Measurements from ENCODE around the gene IL12RB2.
"Not testable (repeated sequence)": the region's sequence is repeated elsewhere in the genome, so short reads cannot be mapped to it uniquely, and the experiment has no call there.

IL12RB2 gene

DNA sequence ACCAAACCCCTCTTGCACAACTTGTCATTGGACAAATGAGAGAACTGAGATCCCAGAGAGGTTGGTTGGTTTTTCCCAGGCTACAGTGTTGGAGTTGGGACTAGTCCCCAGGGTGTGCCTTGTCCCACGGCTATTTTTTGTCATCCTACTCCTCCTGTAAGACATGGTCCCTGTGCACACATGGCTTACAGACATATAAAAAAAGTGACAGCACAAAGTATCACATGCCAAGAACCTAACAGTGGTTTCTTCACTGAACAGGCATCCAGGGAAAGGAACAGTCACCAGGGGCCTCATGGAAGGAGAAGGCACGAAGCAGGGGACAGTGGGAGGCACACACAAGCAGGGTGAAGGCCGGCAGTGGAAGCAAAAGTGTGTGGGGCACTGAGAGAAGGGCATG is 86.1 kb downstream of the IL12RB2 start:
- DNase-seq (ENCODE audit: low read depth in 2 of 2, low spot score in 1 of 2), result no peak

DNA sequence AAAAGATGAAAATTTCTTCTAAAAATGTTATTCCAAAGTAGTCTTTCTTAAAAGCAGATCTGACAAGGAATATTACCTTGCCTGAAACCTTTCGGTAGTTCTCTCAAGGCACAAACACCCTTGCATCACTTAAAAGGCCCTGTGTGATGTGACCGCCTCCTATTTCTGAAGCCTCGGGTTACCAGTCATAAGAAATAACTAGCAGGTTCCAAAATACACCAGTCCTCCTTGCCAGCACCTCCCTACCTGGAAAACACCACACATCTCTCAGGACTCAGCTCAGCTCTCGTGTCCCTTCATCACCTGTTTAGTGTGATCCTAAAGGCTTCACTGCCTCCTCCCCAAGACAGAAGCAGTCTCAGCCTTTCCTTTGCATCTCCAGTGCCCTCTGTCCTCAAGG is 86.9 kb downstream of the IL12RB2 start:
- DNase-seq (ENCODE audit: low read depth in 2 of 2, low spot score in 1 of 2), result no peak

DNA sequence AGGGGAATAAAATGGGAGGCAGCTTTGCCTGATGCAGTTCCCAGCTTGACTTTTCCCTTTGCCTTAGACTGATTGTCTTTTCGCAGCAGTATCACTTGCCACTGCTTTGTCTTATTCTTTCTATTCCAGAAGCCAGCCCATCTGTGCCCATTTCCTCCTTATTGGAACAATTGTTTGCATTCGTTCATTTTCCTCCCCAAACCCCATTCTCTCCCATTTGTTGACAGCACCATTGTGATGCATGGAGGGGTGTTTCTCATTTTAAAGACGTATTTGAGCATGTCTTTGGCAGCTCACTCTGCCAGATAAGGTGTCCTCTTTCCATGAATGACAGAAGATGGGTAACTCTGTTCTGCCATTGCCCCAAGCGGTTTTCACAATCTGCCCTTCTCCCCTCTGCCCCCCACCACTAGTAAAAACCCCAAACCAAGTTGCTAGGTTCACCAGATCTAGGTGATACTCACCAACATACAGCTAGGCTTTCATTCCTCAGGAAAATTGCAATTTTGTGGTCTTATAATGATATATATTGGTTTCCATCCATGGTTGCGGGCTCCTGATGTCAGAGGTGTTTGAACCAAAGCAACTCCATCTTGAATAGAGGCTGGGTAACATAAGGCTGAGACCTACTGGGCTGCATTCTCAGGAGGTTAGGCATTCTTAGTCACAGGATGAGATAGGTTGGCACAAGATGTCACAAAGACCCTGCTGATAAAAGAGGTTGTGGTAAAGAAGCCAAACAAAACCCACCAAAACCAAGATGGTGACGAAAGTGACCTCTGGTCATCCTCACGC is 91.7 kb downstream of the IL12RB2 start:
- no peak for DNase-seq (ENCODE audit: low read depth in 2 of 2, low spot score in 1 of 2)

DNA sequence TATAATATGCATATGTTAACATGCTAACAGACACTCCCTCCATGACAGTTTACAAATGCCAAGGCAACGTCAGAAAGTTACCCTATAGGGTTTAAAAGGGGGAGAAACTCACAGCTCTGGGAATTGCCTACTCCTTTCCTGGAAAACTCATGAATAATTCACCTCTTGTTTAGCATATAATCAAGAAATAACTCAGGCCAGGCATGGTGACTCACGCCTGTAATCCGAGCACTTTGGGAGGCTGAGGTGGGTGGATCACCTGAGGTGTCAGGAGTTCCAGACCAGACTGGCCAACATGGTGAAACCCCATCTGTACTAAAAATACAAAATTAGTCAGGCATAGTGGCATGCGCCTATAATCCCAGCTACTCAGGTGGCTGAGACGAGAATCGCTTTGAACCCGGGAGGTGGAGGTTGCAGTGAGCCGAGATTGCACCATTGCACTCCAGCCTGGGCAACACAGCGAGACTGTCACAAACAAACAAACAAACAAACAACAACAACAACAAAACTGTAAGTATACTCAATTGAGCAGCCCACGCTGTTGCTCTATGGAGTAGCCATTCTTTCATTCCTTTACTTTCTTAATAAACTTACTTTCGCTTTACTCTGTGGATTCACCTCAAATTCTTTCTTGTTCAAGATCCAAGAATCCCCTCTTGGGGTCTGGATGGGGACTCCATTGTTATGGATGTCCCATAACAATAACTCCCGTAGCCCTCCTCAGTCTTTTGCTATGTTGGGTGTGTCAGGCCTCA is 92.5 kb downstream of the IL12RB2 start:
- DNase-seq (ENCODE audit: low read depth in 2 of 2, low spot score in 1 of 2), result not testable (repeated sequence)

DNA sequence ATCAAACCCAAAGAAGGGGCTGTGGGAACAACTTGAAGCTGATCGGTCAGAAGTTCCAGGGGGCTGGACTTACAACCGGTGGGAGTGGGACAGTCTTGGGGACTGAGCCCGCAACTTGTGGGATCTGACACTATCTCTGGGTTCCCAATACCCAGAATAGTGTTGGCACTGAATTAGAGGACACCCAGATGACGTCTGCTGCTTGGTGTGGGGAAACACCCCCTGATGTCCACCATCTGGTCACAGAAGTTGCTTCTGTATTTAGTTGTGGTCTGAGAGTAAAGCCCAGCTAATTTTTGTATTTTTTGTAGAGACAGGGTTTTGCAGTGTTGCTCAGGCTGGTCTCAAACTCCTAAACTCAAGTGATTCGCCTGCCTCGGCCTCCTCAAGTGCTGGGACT is 93.8 kb downstream of the IL12RB2 start:
- DNase-seq (ENCODE audit: low read depth in 2 of 2, low spot score in 1 of 2), result no peak

DNA sequence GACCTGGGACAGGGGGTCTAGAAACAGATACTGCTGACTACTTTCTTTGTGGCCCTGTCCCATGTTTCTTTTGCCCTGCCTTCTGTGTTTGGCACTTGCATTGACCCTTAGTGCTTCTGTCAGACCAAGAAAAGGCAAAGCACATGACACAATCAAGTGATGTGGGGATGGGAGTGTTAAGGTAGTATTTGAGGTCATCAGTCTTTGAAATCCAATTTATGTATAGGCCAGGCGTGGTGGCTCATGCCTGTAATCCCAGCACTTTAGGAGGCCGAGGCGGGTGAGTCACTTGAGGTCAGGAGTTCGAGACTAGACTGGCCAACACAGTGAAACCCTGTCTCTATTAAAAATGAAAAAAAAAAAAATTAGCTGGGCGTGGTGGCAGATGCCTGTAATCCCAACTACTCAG is 96.5 kb downstream of the IL12RB2 start:
- DNase-seq (ENCODE audit: low read depth in 2 of 2, low spot score in 1 of 2), result no peak

DNA sequence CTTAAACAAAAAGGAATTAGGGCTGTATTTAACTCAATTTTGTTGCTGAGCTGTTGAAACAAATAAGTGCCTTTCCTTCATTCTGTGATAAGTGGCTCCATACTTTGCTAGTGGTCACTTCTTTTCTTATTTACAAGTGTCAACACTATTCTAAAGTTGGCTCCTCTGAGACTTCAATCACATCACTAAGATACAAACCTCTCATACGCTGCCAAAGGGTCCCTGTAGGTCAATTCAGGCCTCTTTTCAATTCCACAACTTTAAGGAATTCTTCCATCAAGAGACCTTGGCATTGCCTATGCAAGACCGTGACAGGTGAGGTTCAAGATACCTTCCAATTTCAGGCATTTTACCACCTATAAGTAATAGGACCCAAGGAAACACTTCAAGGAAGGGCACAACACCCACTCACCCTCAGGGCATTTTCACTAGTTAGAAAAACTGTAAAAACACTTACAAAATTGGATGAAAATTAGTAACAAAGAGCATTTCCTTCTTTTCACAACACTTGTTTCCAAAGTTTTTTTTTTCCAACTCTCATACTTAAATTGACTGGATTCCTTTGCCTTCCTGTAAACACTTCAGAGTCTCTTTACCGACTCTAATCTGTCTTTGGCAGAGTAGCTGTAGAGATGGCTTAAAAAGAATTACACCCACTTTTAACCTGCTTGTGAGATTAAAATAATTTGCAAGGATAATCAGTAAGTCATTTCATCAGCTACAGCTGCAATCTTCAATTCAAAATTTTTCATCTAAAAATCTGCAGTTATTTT is 98.0 kb downstream of the IL12RB2 start:
- DNase-seq (ENCODE audit: low read depth in 2 of 2, low spot score in 1 of 2), result no peak

DNA sequence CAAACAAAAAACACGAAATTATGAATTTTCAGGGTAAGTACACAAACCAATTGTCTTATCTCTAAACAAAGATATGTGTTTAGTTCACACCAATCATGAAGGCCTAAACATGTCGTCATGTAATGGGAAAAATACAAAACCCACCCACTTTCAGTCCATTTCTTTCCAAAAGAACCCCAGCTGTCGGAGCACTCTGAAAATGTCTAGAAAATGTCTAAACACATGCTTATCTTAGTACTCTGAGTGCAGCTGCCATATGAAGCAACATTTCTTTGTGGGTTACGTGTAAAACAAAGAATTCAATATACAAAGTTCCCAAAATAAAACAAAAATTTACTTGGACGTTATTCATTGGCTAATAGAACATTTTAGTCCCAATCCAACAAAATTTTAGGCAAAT is 99.8 kb downstream of the IL12RB2 start:
- no peak for DNase-seq (ENCODE audit: low read depth in 2 of 2, low spot score in 1 of 2)

DNA sequence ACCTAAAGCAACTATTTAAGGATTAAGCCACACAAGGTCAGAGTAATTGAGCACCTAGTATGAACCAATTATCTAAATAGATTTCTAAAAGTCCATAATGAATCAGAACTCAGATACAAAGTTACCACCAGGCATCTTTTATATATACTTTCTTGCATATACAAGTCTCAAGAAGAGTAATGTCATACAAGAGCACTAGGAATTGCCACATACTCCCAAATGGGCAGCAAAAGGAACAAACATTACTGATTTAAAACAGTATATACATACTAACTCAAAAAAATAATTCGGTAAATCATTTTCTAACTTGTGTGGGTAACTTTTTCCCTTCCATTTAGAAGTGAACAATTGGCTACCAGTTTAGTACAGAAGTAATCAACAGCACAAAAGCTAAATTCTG is 100.5 kb downstream of the IL12RB2 start:
- no peak for DNase-seq (ENCODE audit: low read depth in 2 of 2, low spot score in 1 of 2)

DNA sequence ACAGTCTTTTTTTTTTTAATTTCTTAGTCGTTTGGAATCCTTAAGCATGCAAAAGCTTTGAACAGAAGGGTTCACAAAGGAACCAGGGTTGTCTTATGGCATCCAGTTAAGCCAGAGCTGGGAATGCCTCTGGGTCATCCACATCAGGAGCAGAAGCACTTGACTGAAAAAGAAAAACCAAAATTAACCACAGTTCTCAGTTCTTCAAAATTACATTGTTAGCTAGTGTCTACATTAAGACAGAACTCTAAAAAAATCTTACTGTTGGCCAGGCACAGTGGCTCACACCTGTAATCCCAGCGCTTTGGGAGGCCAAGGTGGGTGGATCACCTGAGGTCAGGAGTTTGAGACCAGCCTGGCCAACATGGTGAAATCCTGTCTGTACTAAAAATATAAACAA is 105.4 kb downstream of the IL12RB2 start:
- not testable (repeated sequence) for DNase-seq (ENCODE audit: low read depth in 2 of 2, low spot score in 1 of 2)

DNA sequence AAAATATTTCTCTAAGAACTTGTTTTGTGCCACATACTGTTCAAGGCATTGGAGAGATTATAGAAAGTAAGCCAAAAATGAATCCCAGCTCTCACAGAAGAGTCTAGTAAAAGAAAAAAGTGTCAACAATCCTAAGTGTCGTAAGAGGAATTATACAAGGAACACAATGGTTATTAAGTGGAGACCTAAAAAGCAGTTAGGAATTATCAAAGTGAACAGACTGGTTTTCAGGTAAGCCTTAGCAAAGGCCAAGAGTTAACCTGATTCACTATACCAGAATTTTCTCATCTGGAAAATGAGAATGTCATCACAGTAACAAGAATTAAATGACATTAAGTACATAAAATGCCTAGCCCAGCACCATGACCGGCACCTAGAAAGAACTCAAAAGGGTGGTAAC is 106.9 kb downstream of the IL12RB2 start:
- DNase-seq (ENCODE audit: low read depth in 2 of 2, low spot score in 1 of 2), result no peak

DNA sequence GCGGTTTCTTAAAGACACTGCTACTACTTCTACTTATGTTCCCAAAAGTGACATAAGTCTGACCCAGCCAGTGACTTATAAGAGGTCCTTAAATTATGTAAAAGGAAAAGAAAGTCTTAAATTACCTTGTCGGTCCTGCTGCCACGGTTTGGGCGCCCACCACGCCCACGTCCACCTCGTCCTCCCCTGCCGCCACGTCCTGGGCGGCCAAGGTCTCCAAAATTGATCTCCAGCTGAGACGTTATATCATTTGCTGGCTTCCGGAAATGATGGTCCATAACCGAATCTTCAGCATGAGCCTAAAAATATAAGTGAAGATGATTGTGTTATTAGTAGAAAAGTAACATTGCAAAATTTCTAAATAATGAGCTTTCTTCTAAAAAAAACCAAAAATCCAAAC is 107.4 kb downstream of the IL12RB2 start:
- DNase-seq (ENCODE audit: low read depth in 2 of 2, low spot score in 1 of 2), result no peak

DNA sequence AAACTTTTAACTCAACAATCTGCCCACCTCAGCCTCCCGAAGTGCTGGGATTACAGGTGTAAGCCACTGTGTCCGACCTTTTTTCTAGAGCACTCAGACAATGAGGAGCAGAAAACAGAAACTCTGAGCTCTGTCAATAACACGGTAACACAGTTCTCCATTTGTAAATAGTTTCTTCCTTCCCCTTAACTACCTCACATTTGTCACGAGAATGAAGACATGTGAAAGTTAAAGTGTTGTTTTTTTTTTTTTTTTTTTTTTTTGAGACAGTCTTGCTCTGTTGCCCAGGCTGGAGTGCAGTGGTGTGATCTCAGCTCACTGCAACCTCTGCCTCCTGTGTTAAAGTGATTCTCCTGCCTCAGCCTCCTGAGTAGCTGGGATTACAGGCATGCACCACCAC is 110.1 kb downstream of the IL12RB2 start:
- not testable (repeated sequence) for DNase-seq (ENCODE audit: low read depth in 2 of 2, low spot score in 1 of 2)

DNA sequence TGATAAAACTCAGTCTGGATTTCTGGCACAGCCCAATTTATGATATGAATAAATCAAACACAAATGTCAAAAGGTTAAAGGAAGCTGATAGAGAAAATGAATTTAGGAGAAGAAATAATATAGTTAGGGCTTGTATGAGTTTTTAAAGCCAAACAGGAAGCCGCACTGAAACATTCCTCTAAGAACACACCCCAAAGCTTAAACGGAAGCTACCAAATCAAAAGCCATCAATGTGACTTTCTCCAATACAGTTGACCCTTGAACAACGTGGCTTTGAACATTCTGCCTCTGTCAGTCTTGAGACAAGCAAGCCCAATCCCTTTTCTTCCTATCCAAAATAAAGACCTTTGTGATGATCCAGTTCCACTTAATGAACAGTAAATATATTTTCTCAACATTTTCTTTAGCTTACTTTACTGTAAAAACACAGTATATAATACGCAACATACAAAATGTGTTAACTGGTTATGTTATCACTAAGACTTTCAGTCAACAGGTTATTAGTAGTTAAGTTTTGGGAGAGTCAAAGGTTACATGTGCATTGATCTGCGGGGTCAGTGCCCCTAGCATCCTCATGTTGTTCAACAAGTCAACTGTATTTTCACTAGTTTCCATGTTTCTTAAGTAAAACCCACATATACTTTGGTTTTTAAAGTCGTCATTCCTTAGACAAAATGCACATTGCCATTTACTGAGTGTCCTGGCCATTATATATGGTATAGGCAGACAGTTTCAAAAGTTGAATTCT is 111.3 kb downstream of the IL12RB2 start:
- no peak for DNase-seq (ENCODE audit: low read depth in 2 of 2, low spot score in 1 of 2)

DNA sequence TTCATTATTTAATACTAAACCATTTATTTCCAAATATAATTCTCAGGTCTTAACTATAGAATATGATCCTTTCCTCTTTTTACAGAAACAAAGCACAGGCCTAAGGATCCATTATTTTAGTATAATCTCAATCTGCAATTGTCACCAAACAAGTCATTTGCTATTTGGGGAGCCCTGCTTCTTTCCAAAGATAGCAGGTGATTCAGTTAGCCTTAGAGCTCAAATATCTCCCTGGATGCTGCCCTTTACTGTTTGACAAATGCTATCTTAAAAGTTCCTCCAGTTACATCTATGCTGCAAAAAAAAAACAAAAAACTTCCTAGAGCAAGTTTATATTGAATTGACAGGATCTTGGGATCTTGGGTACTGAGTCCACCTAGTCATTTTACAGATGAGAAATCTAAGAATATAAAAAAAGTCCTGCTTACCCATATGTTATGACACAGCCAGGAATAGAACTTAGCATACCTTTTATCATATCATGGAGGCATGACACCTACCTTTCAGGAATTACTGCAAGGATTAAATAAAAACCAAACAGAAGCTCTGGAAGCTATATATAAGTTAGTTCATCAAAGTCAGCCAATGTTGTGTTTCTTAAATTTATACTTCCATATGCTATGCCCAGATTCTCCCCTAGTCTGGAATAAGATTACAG is 113.3 kb downstream of the IL12RB2 start:
- DNase-seq (ENCODE audit: low read depth in 2 of 2, low spot score in 1 of 2), result no peak

DNA sequence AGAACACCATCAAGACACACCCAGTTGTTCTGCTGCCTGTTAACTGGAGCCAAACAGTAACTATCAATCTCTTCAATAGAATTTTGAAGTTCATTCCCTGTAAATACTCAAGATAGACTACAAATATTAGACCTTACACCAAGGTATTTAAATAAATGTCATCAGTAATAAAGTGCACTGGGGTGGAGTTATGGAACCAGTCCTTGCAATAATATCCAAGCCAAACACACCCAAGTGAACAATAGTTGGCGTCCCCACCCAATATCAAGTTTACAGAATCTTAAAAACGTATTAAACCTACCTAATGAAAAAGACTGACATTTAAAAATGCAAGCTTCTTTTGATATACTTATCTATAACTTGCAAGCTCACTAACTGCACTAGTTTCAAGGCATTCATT is 119.8 kb downstream of the IL12RB2 start:
- no peak for DNase-seq (ENCODE audit: low read depth in 2 of 2, low spot score in 1 of 2)

DNA sequence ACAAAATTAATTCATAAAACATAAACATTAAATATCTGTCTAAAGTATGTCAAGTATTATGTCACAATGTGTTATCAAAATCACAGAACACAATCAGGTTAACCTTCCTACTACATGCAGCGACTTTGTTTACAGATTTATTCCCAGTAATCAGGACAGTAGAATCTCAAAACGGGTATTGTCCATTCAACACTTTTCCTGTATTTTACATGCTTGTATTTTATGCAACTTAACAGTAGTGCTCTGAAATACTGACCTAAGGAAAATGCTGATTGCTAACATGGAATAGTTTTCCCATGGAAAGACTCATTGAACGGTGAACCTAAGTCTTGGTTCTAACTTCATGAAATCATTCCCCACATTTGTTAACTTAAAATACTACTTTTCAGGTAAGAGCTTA is 120.3 kb downstream of the IL12RB2 start:
- DNase-seq (ENCODE audit: low read depth in 2 of 2, low spot score in 1 of 2), result no peak

DNA sequence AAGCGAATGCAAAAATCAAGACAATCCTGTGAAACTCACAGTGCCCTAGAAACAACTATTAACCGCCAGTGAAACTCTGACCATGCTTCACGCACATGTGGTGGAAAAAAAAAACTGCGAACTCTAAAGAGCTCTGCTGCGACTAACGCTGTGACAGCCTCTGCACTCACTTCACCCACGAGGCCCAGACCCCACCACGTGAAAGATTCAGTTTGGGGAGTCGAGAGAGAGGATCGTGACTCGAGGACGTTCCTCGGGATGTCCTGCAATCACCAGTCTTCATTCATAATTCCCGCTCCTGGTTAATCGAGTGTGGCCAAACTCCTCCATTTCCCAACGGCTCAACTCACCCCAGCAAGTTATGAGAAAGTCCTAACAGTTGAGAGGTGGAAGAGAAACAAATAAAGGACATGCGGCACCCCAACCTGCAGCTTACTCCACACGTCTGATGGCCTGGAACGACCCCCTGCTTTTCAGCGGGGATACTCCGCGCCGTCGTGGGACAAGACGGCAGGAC is 121.4 kb downstream of the IL12RB2 start:
- peak in 1 of 2 donors; percentile 9 for DNase-seq (ENCODE audit: low read depth in 2 of 2, low spot score in 1 of 2)

DNA sequence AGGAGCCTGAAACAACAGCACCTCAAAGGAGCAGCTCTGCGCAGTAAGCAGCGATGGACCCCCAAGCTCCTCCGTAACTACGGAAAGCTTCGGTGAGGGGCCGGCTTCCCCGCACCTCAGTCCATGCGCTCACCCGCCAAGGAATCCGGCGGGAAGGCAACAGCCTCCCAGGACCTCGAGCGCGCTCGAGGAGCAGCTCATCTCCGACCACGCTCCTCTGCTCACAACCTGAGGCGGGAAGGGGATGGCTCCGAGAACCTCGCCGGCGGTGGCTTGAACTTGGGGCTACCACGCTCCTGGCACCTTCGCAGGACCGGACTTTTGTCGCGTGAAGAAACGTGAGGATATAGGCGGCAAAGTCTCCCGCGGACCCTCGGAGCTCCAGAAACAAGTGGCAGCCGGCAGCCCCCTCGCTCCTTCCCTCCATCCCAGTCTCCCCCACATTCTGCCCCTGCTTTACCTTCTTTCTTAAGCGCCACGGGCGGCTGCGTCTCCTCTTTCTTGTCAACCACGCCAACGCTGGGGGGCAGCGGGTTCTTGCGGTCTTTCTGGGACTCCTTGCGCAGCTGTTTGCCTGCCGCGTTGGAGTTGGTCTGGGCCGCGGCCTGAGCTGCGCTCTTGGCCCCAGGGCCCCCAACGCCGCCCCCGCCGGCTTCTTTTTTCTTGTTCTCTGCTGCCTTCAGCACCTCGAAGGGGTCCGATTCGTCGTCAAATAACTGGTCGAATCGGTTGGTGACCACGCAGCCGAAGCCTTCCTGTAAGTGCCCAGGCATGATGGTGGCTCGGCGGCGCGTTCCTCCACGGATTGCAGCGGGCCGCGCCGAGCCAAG is 122.1 kb downstream of the IL12RB2 start:
- DNase-seq (ENCODE audit: low read depth in 2 of 2, low spot score in 1 of 2), result no peak

Data from stimulated activated CD8-positive, alpha-beta memory T cell treated with anti-CD3 and anti-CD28 coated beads, Interleukin-4, amount 100 ng/mL, for 1 hour (primary cell).